Adipose tissue (tissue), 3 donors: ENCODE results near the gene CACTIN. TPM values are rescaled to one million over a fixed set of nuclear protein-coding genes. Genes with fewer than 3 reads are reported as not detected.

Experiments
- H3K27ac ChIP-seq: one replicate; pipeline ENCODE4 v1.5.1; 2013; ENCODE audit warnings: low read depth, low read length
- WGBS, 3 donors: extraction: QIAGEN DNeasy Blood & Tissue Kit; methylation state at CpG; one replicate each; pipeline ENCODE4 v1.1.7; 2013; 5-methylcytosine and 5-hydroxymethylcytosine counted together
- polyA plus RNA-seq, 3 donors: library from polyadenylated mRNA; stranded (reverse); fragments of 200-250 nt; gene quantifications; one replicate each; pipeline ENCODE4 v1.2.3, GENCODE V29; 2013
- donor health status: healthy with polysubstance abuse.
- donor health status: Bipolar disorder and iron deficiency.
- donor health status: healthy.

Gene CACTIN
- polyA plus RNA-seq, 3 donors: 11.6 to 16.5 (median 12.1) TPM

DNA sequence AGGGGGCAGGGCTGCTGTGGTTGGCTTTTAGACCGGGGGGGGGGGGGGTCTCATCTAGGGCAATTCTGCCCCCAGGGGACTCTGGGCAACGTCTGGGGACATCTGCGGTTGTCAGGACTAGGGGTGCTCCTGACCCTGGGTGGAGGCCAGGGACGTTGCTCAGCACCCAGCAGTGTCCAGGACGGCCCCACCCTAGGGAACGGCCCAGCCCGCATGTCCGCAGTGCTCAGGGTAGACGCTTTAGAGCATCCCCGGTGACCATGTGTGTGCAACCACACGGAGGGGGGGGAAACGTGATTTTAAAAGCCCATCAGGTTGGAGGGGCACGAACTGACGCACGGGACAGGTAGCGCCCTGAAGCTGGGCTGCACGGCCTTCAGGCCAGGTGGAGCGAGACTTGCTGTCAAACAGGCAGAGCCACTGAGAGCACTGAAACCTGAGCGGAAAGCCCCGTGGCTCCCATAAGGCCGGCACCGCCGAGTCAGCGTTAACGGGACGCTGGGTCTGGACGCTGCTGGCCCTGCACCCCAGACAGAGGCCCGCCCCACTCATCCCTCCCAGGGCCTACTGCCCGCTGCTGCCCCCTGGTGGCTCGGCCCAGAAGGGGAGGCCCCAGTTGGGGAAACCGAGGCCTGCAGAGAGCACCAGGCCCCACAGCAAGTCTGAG, 8.3 kb downstream of the CACTIN start:
- 34 to 50% (median 36%) methylated on average over 30 to 31 of the region's 31 CpGs for WGBS, 3 donors
- H3K27ac ChIP-seq: no peak overlapping the region

DNA sequence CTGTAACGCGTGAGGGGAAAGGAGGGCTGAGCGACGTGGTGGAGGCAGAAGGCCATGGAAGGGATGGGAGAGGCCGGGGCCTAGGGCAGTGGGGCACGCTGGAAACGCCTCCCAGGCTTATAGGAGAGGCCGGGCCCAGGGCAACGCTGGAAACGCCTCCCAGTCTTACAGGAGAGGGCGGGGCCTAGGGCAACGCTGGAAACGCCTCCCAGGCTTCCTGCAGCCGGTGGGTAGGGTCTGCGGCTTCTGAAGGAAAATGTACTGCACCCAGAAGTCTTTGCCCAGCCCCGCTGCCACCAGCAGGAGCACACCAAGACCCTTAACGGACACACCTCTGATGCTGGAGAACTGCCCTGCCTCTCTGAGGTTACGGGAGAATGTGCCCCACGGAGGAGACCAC, 9.1 kb downstream of the CACTIN start:
- WGBS, 3 donors: 43 to 72% (median 54%) methylated on average over 19 of the region's 19 CpGs

DNA sequence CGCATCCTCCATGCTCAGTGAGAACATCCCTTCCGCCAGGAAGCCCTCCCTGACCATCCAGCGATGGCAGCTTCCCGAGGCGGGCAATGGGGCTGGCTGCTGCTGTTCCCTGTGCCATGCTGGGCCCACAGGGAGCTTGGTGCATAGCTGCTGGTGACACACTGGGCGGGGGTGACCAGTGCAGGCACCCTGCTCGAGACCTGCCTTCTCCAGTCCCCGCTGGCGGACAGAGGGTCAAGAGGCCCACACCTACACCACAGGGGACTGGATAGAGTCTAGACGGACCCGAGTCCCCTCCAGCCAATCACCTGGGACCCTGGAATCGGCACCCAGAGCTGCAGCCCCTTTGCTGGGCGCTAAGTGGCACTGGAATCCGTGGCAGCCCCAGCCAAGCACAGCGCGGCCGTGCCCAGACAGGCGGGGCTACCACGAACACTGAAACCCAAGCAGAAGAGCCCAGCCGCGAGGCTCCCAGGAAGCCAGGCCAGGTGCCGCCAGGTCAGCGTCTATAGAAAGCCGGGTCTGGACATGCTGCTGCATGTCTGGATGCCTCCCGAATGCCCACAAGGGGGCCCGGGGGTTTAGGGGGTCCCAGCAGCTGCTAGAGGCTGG, 11.0 kb downstream of the CACTIN start:
- no peak overlapping the region for H3K27ac ChIP-seq
- WGBS, 3 donors: 92 to 94% (median 92%) methylated on average over 26 of the region's 26 CpGs

More for the DNA sequence above, 9.1 kb downstream of the CACTIN start:
- H3K27ac ChIP-seq: no peak overlapping the region

DNA sequence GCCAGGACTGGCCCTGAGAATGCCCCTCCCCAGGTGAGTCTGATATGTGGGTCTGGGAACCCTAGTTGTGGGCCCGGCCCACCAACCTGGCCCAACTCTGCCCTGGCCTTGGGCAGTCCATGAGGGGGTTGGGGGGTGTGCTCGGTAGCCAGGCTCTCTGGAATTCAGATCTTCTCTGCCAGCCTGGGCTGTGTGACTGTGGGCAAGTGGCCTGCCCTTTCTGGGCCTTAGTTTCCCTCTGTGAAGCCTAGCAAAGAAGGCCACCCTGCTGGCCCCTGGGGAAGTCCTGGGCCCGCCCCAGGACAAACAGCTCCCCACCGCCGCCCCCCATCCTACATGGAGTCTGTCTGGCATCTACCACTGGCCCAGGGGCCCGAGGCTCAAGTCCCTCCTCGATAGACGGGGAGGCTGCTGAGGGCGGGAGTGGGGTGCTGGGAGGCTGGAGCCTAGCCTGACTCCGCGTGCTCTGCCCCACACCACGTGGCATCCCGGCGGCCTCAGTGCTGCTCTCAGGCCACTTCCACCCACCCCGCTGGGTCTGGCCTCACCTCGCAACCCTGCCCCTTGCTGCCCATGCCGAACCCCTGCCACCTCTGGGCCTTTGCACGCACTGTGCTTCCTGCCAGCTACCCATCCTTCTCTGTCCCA, 11.6 kb downstream of the CACTIN start:
- 87 to 93% (median 93%) methylated on average over 17 to 18 of the region's 18 CpGs for WGBS, 3 donors
- H3K27ac ChIP-seq: no peak overlapping the region

GRCh38 chr19:3613818-3614661, 12.6 kb downstream of the CACTIN start:
- WGBS, 3 donors: 89 to 91% (median 89%) methylated on average over 37 to 39 of the region's 39 CpGs
- no peak overlapping the region for H3K27ac ChIP-seq

DNA sequence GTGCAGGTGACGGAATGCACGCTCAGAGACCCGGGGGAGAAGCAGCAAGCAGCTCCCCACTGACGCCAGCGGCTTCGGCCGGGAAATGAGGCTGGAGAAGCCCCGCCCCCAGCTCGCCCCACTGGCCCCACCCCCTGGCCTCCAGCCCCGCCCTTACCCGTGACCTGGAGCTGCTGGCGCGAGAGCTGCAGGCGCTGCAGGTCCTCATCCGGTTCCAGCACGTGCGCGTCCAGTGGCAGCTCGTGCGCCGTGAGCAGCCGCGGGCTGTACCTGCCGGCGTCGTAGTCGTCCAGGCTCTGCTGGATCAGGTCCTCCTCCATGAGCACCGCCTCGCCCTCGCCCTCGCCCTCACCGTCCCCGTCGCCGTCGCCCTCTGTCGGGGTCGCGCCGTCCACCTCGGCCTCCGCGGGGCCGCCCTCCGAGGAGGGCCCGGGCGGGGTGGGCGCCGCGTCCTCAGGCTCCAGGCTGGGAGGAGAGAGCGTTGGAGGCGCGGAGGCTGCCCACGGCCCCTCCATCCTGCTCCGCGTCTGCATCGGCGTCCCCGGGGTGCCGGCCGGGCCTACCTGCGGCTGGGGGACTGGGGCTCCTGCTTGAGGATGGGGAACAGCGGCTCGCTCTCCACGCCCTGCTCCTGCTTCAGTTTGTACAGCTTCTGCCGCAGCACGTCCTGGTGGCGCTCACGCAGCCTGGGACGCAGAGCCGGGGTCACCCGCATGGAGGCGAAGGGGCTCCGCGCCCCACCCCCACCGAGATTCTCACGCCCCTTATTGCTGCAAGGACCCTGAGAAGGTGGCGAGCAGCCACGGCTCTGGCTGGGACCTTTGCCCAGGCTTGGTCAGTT, 13.5 kb downstream of the CACTIN start:
- no peak overlapping the region for H3K27ac ChIP-seq
- WGBS, 3 donors: 85 to 90% (median 89%) methylated on average over 66 to 79 of the region's 79 CpGs

GRCh38 chr19:3612330-3612729, 14.3 kb downstream of the CACTIN start:
- no peak overlapping the region for H3K27ac ChIP-seq
- 97 to 98% (median 98%) methylated on average over 28 to 33 of the region's 33 CpGs for WGBS, 3 donors

DNA sequence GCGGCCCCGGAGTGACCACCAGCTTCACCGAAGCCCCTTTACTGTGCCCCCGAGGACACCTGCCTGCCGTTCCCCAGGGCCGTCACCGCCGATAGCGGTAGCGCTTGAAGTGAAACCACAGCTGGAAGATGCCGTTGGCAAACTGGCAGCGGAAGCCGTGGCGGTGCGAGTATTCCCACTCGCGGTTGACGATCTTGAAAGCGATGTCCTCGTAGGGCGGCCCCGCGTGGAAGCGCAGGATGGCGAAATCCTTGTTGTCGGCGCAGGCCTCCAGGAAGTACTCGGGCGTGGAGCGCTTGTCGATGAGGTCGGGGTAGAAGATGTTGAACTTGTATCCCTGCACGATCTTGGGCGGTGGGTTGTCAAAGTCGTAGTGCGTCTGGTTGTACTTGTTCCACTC, 14.7 kb downstream of the CACTIN start:
- 87 to 96% (median 90%) methylated on average over 36 of the region's 36 CpGs for WGBS, 3 donors
- H3K27ac ChIP-seq: no peak overlapping the region

DNA sequence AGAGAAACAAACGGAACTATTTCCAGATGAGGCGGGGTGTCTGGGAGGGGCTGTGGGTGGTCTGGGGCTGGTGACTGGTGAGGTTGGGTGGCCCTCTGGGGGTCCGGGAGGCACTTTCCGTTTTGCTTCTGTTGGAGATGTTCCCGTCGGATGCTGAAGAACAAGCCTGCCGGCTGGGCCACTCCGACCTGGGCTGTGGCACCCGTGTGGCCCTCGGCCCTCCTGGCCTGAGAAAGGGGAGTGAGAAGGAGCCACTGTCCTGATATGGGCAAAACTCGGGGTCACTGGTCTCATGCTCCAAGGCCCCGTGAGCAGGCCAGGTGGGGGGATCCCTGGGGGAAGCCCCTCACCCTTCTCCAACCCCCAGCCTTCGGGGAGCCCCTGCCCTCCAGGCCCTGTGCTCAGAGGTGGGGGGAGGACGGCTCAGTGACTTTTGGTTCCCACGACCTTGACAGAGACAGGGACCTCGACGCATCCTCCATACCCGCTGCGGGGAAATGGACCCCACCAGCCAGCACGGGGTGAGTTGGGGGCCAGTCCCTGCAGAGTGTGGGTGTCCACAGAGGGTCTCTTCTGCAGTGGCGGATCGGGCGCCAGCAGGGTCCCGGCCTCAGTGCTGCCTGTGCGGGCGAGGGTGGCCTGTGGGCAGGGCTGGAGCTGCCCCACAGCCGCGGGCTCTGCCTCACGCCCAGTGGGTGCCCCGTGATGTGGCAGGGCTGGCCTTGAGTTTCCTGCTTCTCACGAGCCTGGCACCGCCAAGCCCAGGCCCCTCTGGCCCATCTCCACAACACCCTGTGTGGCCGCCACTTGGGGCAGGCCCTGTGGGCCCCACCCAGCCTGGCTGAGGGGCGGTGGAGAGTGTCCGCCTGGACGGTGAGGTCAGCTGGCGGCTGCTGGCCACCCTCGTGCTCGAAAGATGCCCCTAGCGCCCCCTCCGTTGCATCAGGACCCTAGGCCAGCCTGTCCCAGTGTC, 15.6 kb downstream of the CACTIN start:
- no peak overlapping the region for H3K27ac ChIP-seq

DNA sequence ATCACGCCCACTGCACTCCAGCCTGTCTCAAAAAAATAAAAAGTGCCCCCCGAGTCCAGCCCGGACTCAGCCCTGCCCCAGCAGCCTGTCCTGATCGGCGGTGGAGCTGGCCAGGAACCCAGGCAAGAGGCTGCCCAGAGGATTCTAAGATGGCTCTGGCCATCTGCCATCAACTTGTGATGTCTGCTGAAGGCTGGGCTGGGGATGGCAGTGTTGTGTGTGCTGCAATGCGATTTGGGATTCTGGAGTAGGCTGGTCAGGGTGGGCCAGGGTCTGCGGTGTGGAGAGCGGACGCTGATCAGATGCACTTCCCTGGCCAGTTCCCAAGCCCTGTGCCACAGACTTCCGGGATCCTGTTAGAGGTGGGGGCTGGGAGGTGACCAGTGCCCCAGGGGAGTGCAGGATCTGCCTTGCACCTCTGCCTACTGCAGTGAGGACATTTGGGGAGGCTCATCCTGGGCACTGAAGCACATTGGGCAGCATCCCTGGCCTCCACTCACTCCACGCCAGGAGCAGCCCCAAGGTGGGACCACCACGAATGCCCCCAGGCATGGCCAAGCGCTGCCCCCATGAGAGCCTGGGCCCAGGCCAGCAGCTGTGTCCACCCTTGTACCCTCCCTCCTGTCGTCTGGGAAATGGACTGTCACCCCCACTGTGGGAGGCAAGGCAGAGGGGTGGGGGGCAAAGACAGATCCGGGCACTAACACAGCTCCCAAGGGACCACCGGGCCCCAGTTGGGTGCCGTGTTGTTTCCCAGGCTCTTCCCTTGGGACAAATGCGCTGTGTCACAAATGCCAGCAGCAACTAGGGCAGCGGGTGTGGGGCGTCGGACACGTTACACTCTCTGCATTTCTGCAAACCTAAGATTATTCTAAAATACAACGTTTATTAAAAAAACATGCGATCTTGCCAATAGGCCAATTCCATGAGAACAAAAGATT, 16.5 kb downstream of the CACTIN start:
- 63 to 76% (median 68%) methylated on average over 24 of the region's 24 CpGs for WGBS, 3 donors
- H3K27ac ChIP-seq: no peak overlapping the region

More for the DNA sequence above, 15.6 kb downstream of the CACTIN start:
- 83 to 88% (median 84%) methylated on average over 40 to 41 of the region's 41 CpGs for WGBS, 3 donors

DNA sequence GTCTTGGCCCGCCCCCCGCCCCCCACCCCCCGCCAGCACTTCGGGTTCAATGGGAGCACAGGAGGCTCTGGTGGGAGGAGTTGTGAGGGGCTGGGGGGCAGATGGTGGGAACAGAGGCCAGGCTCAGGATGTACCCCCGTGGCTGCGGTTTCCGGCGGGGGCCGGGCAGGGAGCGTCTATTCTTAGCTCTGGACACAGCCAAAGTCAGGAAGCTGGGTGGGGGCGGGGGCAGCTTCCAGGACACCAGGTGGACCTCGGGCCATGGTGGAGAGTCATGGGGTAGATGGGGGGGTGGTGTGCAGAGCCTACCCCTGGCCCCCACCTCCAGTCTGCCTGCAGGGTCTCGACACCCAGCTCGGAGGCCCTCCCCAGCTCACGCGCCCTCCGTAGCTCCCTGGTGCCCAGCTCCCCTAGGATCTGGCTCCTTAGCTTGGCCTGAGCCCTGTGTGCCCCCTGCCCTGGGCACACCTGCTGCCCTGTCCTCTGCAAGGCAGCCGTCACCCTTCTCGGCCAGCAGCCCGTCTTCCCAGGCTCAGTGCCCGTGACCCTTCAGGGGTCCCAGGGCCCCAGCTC, 17.8 kb downstream of the CACTIN start:
- no peak overlapping the region for H3K27ac ChIP-seq
- 33 to 55% (median 33%) methylated on average over 17 to 21 of the region's 21 CpGs for WGBS, 3 donors

DNA sequence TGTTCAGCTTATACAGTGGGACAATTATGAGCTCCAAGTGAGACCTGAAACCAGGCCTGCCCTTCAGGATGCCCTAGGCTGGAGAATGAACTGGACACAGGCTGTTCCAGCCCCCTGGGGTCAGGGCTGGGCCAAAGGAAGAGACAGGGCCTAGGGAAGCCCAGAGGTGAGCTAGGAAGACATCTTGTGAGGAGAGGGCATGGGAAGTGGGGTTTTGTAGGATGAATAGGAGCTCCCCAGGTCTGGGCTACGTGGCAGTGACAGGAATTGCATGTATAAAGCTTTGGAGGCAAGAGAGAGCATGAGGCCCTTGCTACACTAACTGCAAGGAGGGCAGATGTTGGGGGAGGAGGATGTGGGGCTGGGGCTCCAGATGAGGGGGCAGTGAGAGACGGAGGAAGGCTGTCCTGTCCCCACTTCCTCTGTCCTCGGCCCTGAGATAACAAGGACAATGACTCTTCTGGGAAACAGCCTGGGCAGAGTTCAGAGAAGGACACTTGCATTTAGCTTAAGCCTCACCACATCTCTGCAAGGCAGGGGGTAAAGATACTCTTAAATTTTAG, 18.4 kb downstream of the CACTIN start:
- H3K27ac ChIP-seq: no peak overlapping the region
- WGBS, 3 donors: 34 to 66% (median 41%) methylated on average over 3 of the region's 3 CpGs

- WGBS, 3 donors: 11 to 31% (median 13%) methylated on average over 22 of the region's 22 CpGs
- H3K27ac ChIP-seq: peak overlapping the region; percentile 57
Measured at GRCh38 chr19:3607303-3608078, 19.1 kb downstream of the CACTIN start.

DNA sequence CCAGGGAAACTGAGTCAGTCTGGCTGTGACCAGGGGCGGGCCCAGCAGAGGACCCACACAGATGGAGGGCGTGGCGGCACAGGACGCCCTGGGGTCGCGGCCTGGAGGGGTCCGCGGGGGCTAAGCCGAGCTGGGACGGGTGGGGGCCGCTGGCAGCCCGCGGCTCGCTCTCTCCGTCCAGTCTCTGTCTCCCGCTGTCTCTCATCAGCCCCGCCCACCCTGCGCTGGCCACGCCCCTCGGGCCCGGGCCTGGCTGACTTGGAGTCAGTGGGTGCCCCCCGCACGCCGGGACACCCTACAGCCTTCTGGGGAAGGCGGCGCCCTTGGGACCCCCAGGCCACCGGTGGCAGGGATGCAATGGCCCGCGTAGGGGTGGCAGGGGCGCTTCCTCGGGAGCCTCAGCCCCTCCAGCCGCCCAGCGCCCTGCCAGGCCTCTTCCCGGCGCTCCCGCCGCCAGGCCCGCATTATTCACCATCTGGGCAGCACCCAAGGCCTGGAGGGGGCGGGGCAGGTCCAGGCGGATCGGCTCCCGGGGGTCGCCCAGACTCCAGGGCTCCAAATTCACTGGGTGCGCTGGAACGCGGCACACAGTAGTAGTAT, 19.8 kb downstream of the CACTIN start, which contains the start of gene TBXA2R:
TSS of gene TBXA2R (minus strand) at position 186 of the 600 bp plus-strand sequence. CDS start 6,241 bp downstream, outside the sequence.
- H3K27ac ChIP-seq: peak within 1 kb of the TSS; percentile 57
- WGBS, 3 donors: 1 to 7% (median 5%) methylated on average over 30 to 46 of the region's 46 CpGs
